IMR-90 (cell line): ENCODE results near the gene KCNQ1.

Experiments used
- CTCF ChIP-seq: conservative IDR thresholded peaks from 2 replicates; pipeline ENCODE4 v1.5.1; 2012; ENCODE audit warnings: mild to moderate bottlenecking, low read depth, low read length, improper control_type of control experiment
- RAD21 ChIP-seq: IDR thresholded peaks from 2 replicates; pipeline ENCODE4 v1.6.1; 2012; ENCODE audit warnings: low read length, improper control_type of control experiment
- RFX5 ChIP-seq: IDR thresholded peaks from 2 replicates; pipeline ENCODE4 v1.8.0; 2012; ENCODE audit warnings: low read depth, mild to moderate bottlenecking, low read length, moderate library complexity
- USF2 ChIP-seq: fragments of 150-350 bp; IDR thresholded peaks from 2 replicates; pipeline ENCODE4 v1.6.1; 2017; ENCODE audit warnings: mild to moderate bottlenecking, antibody characterized with exemption, low read length, low read depth

- TF ChIP-seq CTCF (no peak), RFX5 (no peak), RAD21 (no peak), USF2 (no peak)
Observed at GRCh38 chr11:2592559-2593392, 148.0 kb downstream of the KCNQ1 start.
